Hepatic stellate cell (primary cell): ENCODE data around the gene PARD3.
A peak's percentile ranks its signal among the peaks of the same experiment; 100 is the strongest.
"Not testable (repeated sequence)": the region's sequence is repeated elsewhere in the genome, so short reads cannot be mapped to it uniquely, and the experiment has no call there.

Experiments
- DNase-seq: peaks from one replicate; pipeline ENCODE4 v3.0.0; 2011; ENCODE audit warnings: low spot score

The PARD3 gene

GRCh38 chr10:34294137-34294536, 521.0 kb downstream of the PARD3 start:
- DNase-seq = no peak

DNA sequence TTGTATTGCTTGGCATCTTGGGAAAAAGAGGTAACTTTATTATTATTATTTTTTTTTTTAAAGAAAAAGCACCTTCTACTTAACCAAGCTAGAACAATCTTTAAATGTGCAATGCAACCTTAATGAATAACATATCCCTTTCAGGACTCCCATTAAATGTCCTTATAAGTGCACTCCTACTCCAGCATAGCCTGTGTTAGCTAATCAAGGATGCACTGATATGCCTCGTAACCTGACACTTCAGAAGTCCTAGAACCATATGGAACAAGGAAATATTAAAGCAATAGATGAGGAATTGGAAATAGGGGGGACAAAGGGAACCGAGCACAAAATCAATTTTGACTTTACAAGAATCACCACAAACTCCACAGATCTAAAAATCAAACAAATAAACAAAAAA, 522.4 kb downstream of the PARD3 start:
- DNase-seq = no peak

GRCh38 chr10:34292194-34292565, 522.9 kb downstream of the PARD3 start:
- no peak for DNase-seq

DNA sequence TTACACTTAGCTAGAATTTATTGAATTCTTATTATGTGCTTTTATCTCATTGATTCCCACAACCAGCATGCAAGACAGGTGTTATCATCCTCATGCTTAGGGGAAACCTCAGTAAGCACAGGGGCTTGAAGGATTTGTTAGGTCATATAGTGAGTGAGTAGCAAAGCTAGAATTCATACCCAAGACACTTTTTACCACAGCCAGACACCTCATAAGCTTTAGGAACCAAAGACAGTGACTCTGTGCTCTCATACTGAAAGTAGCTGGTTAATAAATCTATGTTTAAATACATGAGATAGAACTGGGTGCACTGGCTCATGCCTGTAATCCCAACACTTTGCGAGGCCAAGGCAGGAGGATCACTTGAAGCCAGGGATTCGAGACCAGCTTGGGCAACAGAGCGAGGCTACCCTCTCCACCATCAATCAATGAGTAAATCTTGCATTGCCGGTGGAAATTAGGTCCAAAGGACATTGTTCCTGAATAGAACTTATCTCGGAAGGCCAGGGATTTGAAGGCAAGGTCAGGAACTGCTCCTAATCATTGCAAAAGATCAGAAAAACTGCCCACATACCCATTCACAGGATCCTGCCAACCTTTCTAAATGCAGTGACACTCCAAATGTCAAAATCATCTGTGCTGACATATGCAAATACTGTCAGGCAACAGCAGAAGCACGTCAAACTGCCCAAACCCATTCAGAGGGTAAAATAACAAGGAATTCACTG, 523.5 kb downstream of the PARD3 start:
- DNase-seq = no peak

DNA sequence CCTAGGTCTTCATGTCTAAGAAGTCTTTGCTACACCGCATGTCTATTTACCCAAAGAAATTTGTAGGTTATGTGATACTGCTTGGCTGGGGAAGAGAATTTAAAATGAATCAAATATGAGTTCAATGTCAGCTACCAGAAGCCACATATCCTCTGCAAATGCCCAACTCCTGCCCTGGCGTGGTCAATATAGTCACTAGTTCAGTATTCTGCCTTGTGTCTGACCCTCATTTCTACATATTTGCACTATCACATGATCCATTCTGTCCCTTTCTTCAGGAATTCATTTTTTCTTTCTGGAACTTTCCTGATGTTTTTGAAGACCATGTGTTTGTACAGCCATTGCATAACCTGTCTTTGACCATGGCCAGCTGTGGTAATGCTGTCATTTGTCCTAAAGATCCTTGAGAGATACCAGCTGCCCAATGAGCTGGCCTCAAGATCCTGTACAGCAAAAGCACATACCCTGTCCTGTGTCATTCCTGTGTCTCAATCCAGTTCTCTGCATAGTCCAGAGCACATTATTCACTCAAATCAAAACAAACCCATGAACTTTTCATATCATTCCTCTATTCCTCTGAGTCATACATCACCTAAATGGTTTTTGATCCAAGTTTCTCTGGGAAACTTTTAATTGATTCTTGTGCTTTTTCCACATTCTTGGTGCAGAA, 524.5 kb downstream of the PARD3 start:
- peak; percentile 48 for DNase-seq

GRCh38 chr10:34288634-34289033, 526.5 kb downstream of the PARD3 start:
- DNase-seq = no peak

DNA sequence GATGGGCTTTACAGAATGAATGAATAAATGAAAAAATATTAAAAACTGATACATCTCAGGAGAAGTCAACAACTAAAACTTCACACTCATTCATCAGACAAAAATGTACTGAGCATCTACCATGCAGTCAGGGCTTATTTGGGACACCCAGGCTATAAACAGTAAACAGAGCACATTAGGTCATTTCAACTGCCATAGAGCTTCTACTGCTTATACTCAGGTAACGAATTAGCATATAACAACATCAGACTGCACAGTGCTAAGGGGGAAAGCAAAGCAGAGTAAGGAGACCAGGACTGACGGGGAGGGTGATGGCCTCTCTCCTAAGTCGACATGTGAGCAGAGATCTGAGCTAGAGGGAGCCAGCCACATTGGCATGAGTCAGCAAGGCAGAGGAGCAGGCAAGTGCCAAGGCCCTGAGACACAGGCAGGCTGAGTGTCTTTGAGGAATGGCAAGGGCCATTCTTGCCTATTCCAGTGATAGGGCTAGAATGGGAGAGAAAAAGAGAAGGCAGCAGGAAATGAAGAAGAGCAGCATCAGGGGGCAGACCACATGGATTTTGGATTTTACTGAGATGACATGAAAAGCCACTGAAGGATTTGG, 528.9 kb downstream of the PARD3 start:
- no peak for DNase-seq

- no peak for DNase-seq
Measured at GRCh38 chr10:34281661-34282582, 533.2 kb downstream of the PARD3 start.

GRCh38 chr10:34280599-34281374, 534.3 kb downstream of the PARD3 start:
- DNase-seq = peak; percentile 36

DNA sequence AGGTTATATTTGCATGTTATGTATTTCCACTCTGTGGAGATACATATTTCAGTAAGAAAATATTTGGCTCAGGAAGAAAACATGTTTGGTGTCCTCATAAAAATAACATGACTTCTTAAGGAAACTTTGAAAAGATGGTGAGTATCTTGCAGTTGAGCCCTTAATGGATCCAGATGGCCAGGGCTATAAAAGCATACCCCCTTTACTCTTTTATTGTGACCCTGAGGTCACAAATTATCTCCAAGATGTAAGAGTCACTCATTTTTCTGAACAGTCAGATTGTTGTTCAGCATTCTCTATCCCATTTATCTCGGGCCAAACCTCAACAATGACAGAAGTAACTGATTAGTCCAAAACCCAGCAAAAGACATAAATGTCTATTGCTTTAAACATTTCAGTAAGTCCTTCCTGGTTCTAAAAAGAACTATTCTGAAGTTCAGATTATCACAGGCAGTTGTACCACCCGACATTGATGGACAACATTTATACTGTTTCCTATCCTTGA, 539.4 kb downstream of the PARD3 start:
- no peak for DNase-seq

DNA sequence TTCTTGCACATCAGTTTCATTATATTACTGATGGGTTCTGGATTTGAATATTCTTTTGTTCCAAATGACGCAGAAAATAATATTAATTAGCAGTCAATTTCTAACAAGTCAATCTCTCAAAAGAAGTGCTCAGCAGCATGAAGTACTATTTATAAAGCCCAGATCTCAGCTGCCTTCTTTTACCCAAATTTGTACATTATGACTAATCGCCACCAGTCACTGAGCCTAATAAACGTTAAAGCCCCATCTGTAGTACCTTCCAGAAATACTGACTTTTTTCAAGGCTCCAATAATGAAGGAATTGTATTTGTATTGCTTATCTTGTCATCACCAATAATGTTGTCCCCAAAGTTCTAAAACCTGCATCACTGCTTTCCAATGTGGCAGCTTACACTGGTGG, 540.2 kb downstream of the PARD3 start:
- DNase-seq = no peak

GRCh38 chr10:34273340-34273739, 541.8 kb downstream of the PARD3 start:
- DNase-seq = no peak

DNA sequence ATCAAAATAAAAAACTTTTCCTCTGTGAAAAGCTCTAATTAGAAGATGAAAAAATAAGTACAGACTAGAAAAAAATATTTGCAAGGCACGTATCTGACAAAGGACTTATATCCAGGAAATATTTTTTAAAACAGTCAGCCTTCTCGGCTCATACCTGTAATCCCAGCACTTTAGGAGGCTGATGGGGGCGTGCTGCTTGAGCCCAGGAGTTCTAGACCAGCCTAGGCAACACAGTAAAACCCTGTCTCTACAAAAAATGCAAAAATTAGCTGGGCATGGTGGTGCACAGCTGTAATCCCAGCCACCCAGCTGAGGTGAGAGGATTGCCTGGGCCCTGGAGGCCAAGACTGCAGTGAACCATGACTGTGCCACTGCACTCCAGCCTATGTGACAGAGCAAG, 542.8 kb downstream of the PARD3 start:
- no peak for DNase-seq

DNA sequence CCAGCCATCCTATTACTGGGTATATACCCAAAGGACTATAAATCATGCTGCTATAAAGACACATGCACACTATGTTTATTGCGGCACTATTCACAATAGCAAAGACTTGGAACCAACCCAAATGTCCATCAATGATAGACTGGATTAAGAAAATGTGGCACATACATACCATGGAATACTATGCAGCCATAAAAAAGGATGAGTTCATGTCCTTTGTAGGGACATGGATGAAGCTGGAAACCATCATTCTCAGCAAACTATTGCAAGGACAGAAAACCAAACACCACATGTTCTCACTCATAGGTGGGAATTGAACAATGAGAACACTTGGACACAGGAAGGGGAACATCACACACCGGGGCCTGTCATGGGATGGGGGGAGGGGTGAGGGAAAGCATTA, 546.7 kb downstream of the PARD3 start:
- not testable (repeated sequence) for DNase-seq

GRCh38 chr10:34262985-34263384, 552.1 kb downstream of the PARD3 start:
- DNase-seq = no peak

DNA sequence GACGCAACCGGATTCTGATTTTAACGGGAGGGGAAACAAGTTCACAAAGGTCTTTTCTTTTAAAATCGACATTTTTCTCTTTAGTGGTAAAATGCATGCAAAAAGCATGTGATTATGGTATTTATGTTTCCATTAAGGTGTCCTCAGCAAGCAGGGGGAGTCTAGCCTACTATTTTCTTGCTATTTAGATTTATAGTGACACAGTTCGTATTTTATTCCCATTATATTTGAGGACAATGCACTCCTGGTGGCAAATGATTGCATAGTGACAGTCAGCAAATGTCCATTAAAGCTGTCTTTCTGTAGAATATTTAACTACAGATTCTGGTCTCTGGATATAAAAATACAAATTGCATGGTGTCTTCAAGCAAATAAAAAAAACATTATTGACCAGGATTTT, 554.2 kb downstream of the PARD3 start:
- no peak for DNase-seq

- DNase-seq = no peak
Measured at GRCh38 chr10:34256216-34256615, 558.9 kb downstream of the PARD3 start.

DNA sequence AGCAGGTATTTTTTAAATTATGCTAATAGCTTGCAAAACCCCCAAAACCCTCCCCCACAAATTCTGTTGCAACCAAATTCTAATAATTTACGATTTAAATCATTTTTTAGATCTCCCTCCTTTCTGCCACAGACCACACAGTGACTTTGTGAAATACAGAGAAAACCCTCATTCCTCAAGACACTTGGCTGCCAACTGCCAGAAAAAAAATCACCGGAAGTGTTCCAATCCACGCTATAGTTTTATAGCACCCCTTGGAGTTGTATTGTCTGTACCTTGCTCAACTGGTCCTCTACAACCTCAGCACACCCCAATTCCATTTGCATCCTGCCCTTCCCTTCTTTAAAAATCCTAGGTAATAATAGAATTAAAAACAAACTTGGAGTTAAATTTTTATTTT, 560.1 kb downstream of the PARD3 start:
- no peak for DNase-seq

- no peak for DNase-seq
Measured at GRCh38 chr10:34254596-34254995, 560.5 kb downstream of the PARD3 start.

DNA sequence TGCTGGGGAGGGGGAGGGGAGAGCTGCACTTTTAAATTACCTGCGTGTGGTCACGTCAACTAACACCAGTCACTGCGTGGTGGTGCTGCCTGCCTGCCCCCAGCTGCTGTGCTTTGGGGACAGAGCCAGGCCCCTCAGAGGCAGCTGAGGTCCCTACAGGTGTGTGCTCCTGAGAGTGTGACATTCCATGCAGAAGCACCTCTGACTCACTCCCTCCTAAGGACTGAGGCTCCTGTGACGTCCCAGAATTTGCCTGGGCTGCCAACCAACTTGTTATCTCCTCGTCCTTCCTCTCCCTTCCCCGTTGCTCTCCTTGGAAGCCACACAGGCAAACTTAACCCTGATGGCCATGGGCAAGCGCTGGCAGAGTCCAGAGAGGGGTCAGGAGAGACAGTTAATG, 563.0 kb downstream of the PARD3 start:
- no peak for DNase-seq

- DNase-seq = no peak
Measured at GRCh38 chr10:34251177-34251576, 563.9 kb downstream of the PARD3 start.
